ENCODE measurements around the gene EML4. TPM values are rescaled to one million over a fixed set of nuclear protein-coding genes. Genes with fewer than 3 reads are reported as not detected.

EML4 gene
- total RNA-seq: 100 to 1,000 TPM in 1 of 3 donors, 10 to 100 TPM in 2; 88.4 to 136 (median 91.5) TPM
- 139 TPM for total RNA-seq (2013)

GRCh38 chr2:42169100-42169873 is at the start of gene EML4:
EML4 (plus strand) TSS chr2:42169353; CDS start chr2:42169612, 259 bp downstream.
- Mint-ChIP-seq H3K27ac (no peak within 1 kb of the TSS), H3K9me3 (no peaks in the 10 kb centered on the region), H3K4me1 (peaks cover 0 to 7% of the 10 kb centered on the region in 2 donors), H3K36me3 (no peaks in the 10 kb centered on the region), H3K4me3 (peak within 1 kb of the TSS; percentile 45), H3K27me3 (ENCODE audit: low read depth in 2 of 2) (peaks cover 3 to 4% of the 10 kb centered on the region in 2 donors)
- under 1% methylated on average over 88 of the region's 88 CpGs for WGBS (ENCODE audit: insufficient coverage)
- Histone ChIP-seq H3K27me3 (ENCODE audit: control insufficient read depth, insufficient read depth, low read length) (no peaks in the 10 kb centered on the region), H3K4me1 (ENCODE audit: control insufficient read depth, insufficient read depth, low read length) (peaks cover 19% of the 10 kb centered on the region), H3K9me3 (ENCODE audit: control insufficient read depth, insufficient read depth, low read length) (no peaks in the 10 kb centered on the region), H3K4me3 (ENCODE audit: low read length) (peak within 1 kb of the TSS; percentile 96), H3K27ac (ENCODE audit: low read length) (peak within 1 kb of the TSS; percentile 94), H3K36me3 (ENCODE audit: control insufficient read depth, insufficient read depth, low read length) (no peaks in the 10 kb centered on the region)
- intact Hi-C loops (cut with micrococcal nuclease): loop anchor here (1.0 to 2.0 kb wide), 3 partner anchors 36 to 192 kb away; partner anchors contain the start of gene COX7A2L
- TF ChIP-seq CTCF (IDR thresholded peaks at IDR 0.05): no peak
- ATAC-seq: peak; percentile 92 to 98 (median 94)
- peak; percentile 94 to 96 for DNase-seq

GRCh38 chr2:42123426-42123825 is 45.7 kb upstream of the EML4 start:
- no peak for ATAC-seq
- no peaks in the 10 kb centered on the region for H3K9me3 ChIP-seq (ENCODE audit: control insufficient read depth, insufficient read depth, low read length)
- Mint-ChIP-seq H3K9me3 (peaks cover 2 to 3% of the 10 kb centered on the region in 2 donors), H3K4me3 (peak overlapping the region; percentile 45), H3K36me3 (no peaks in the 10 kb centered on the region), H3K4me1 (peaks cover 29 to 33% of the 10 kb centered on the region in 2 donors), H3K27ac (peak overlapping the region; percentile 77 to 79), H3K27me3 (ENCODE audit: low read depth in 2 of 2) (peaks cover 0 to 6% of the 10 kb centered on the region in 2 donors)
- DNase-seq: peak in 1 of 2 donors; percentile 41
- no peaks in the 10 kb centered on the region for H3K36me3 ChIP-seq (ENCODE audit: control insufficient read depth, insufficient read depth, low read length)
- intact Hi-C loops (cut with micrococcal nuclease): no loop called here
- H3K27ac ChIP-seq (ENCODE audit: low read length): peak overlapping the region; percentile 72
- no peak for TF ChIP-seq CTCF (IDR thresholded peaks at IDR 0.05)
- no peaks in the 10 kb centered on the region for H3K27me3 ChIP-seq (ENCODE audit: control insufficient read depth, insufficient read depth, low read length)
- H3K4me3 ChIP-seq (ENCODE audit: low read length): no peak overlapping the region
- H3K4me1 ChIP-seq (ENCODE audit: control insufficient read depth, insufficient read depth, low read length): peaks cover 46% of the 10 kb centered on the region

- Histone ChIP-seq H3K27ac (ENCODE audit: low read length) (peak overlapping the region; percentile 72), H3K4me3 (ENCODE audit: low read length) (no peak overlapping the region), H3K36me3 (ENCODE audit: control insufficient read depth, insufficient read depth, low read length) (no peaks in the 10 kb centered on the region), H3K27me3 (ENCODE audit: control insufficient read depth, insufficient read depth, low read length) (no peaks in the 10 kb centered on the region), H3K9me3 (ENCODE audit: control insufficient read depth, insufficient read depth, low read length) (no peaks in the 10 kb centered on the region), H3K4me1 (ENCODE audit: control insufficient read depth, insufficient read depth, low read length) (peaks cover 53% of the 10 kb centered on the region)
- intact Hi-C loops (cut with micrococcal nuclease): no loop called here
- DNase-seq: peak in 1 of 2 donors; percentile 84
- H3K27me3 Mint-ChIP-seq (ENCODE audit: low read depth in 2 of 2): peaks cover 0 to 6% of the 10 kb centered on the region in 2 donors
- H3K4me3 Mint-ChIP-seq: peak overlapping the region; percentile 9
- H3K27ac Mint-ChIP-seq: peak overlapping the region; percentile 49 to 77
- peak; percentile 75 to 89 (median 85) for ATAC-seq
- H3K36me3 Mint-ChIP-seq: no peaks in the 10 kb centered on the region
- 15% methylated on average over 5 of the region's 6 CpGs for WGBS (ENCODE audit: insufficient coverage)
- peaks cover 2 to 3% of the 10 kb centered on the region in 2 donors for H3K9me3 Mint-ChIP-seq
- TF ChIP-seq CTCF (IDR thresholded peaks at IDR 0.05): no peak
- H3K4me1 Mint-ChIP-seq: peaks cover 34 to 40% of the 10 kb centered on the region in 2 donors
These were observed 45.0 kb upstream of the EML4 start for GRCh38 chr2:42124011-42124785.

Data from natural killer cell (primary cell).